Activated T-helper 2 cell treated with anti-CD3 and anti-CD28 coated beads, Interferon-gamma antibody, Interleukin-2, Interleukin-4, amounts not matched to agents 10 μg/mL and 5 μg/mL and 100 μg/mL, durations not matched to agents 14 hours and 24 hours and 36 hours (primary cell): ENCODE measurements around the gene SYNE2. TPM values are rescaled to one million over a fixed set of nuclear protein-coding genes. Genes with fewer than 3 reads are reported as not detected.

Source experiments
- DNase-seq: peaks from one replicate; pipeline ENCODE4 v3.0.0; 2021; ENCODE audit warnings: low spot score
- H3K27ac Mint-ChIP-seq: one replicate; pipeline ENCODE4 v1.8.0; 2021; ENCODE audit warnings: mixed read lengths
- H3K27me3 Mint-ChIP-seq: one replicate; pipeline ENCODE4 v1.8.0; 2021; ENCODE audit warnings: low read depth, mixed read lengths
- H3K36me3 Mint-ChIP-seq: one replicate; pipeline ENCODE4 v1.8.0; 2021; ENCODE audit warnings: low read depth, mixed read lengths
- H3K4me1 Mint-ChIP-seq: one replicate; pipeline ENCODE4 v1.8.0; 2021; ENCODE audit warnings: low read depth, mixed read lengths
- H3K4me3 Mint-ChIP-seq: one replicate; pipeline ENCODE4 v1.8.0; 2021; ENCODE audit warnings: low read depth, mild to moderate bottlenecking, moderate library complexity, mixed read lengths
- H3K9me3 Mint-ChIP-seq: one replicate; pipeline ENCODE4 v1.8.0; 2021; ENCODE audit warnings: mixed read lengths
- intact Hi-C: fragments of 100-400 bp; cut with micrococcal nuclease; formaldehyde crosslinking; loops from one replicate; pipeline ENCODE4 v1.15.1; 2023
- total RNA-seq: library from RNA; stranded (reverse); gene quantifications from 2 replicates; pipeline ENCODE4 v1.2.3, GENCODE V29; 2022

Gene SYNE2
- total RNA-seq, 1 donor from 2014 or later, result 15.2 TPM

GRCh38 chr14:64119500-64119899 is 266.7 kb downstream of the SYNE2 start:
- H3K4me3 Mint-ChIP-seq, result no peak overlapping the region
- no peaks in the 10 kb centered on the region for H3K9me3 Mint-ChIP-seq
- no peak for DNase-seq
- H3K36me3 Mint-ChIP-seq, result peaks cover 15% of the 10 kb centered on the region
- H3K4me1 Mint-ChIP-seq, result no peaks in the 10 kb centered on the region
- H3K27me3 Mint-ChIP-seq, result no peaks in the 10 kb centered on the region
- intact Hi-C loops, result no loop called here
- no peak overlapping the region for H3K27ac Mint-ChIP-seq

- intact Hi-C loops, result no loop called here
- no peaks in the 10 kb centered on the region for H3K4me1 Mint-ChIP-seq
- H3K27ac Mint-ChIP-seq, result no peak overlapping the region
- no peak overlapping the region for H3K4me3 Mint-ChIP-seq
- no peaks in the 10 kb centered on the region for H3K9me3 Mint-ChIP-seq
- peaks cover 15% of the 10 kb centered on the region for H3K36me3 Mint-ChIP-seq
- no peaks in the 10 kb centered on the region for H3K27me3 Mint-ChIP-seq
- no peak for DNase-seq
Observed at GRCh38 chr14:64119980-64120379, 267.2 kb downstream of the SYNE2 start.

GRCh38 chr14:64123241-64123822 is 270.5 kb downstream of the SYNE2 start:
- peaks cover 27% of the 10 kb centered on the region for H3K36me3 Mint-ChIP-seq
- H3K27me3 Mint-ChIP-seq, result no peaks in the 10 kb centered on the region
- H3K27ac Mint-ChIP-seq, result no peak overlapping the region
- H3K4me1 Mint-ChIP-seq, result no peaks in the 10 kb centered on the region
- no peaks in the 10 kb centered on the region for H3K9me3 Mint-ChIP-seq
- no peak for DNase-seq
- intact Hi-C loops, result no loop called here
- no peak overlapping the region for H3K4me3 Mint-ChIP-seq

GRCh38 chr14:64125270-64125669 is 272.5 kb downstream of the SYNE2 start:
- no peaks in the 10 kb centered on the region for H3K27me3 Mint-ChIP-seq
- no peaks in the 10 kb centered on the region for H3K4me1 Mint-ChIP-seq
- no peak overlapping the region for H3K27ac Mint-ChIP-seq
- no peak for DNase-seq
- intact Hi-C loops, result no loop called here
- peaks cover 31% of the 10 kb centered on the region for H3K36me3 Mint-ChIP-seq
- H3K4me3 Mint-ChIP-seq, result no peak overlapping the region
- no peaks in the 10 kb centered on the region for H3K9me3 Mint-ChIP-seq

- Mint-ChIP-seq H3K36me3 (peaks cover 31% of the 10 kb centered on the region), H3K27me3 (no peaks in the 10 kb centered on the region), H3K9me3 (no peaks in the 10 kb centered on the region), H3K27ac (no peak overlapping the region), H3K4me1 (no peaks in the 10 kb centered on the region), H3K4me3 (no peak overlapping the region)
- intact Hi-C loops, result no loop called here
- no peak for DNase-seq
Observed at GRCh38 chr14:64126548-64126947, 273.7 kb downstream of the SYNE2 start.

- peaks cover 11% of the 10 kb centered on the region for H3K36me3 Mint-ChIP-seq
- intact Hi-C loops, result loop anchor here (5.0 kb wide), 1 partner anchor 155 kb away; the partner anchor contains the start of gene ESR2
Observed at GRCh38 chr14:64137657-64138290, 285.0 kb downstream of the SYNE2 start.

GRCh38 chr14:64147126-64147790 is 294.5 kb downstream of the SYNE2 start:
- H3K27ac Mint-ChIP-seq, result no peak overlapping the region
- H3K4me1 Mint-ChIP-seq, result no peaks in the 10 kb centered on the region
- peaks cover 6% of the 10 kb centered on the region for H3K36me3 Mint-ChIP-seq
- H3K27me3 Mint-ChIP-seq, result no peaks in the 10 kb centered on the region
- H3K9me3 Mint-ChIP-seq, result no peaks in the 10 kb centered on the region
- H3K4me3 Mint-ChIP-seq, result no peak overlapping the region
- intact Hi-C loops, result no loop called here
- no peak for DNase-seq

More at GRCh38 chr14:64137657-64138290, 285.0 kb downstream of the SYNE2 start:
- Mint-ChIP-seq H3K4me1 (no peaks in the 10 kb centered on the region), H3K9me3 (no peaks in the 10 kb centered on the region), H3K27me3 (no peaks in the 10 kb centered on the region), H3K4me3 (no peak overlapping the region), H3K27ac (no peak overlapping the region)
- DNase-seq, result no peak

GRCh38 chr14:64149921-64150320 is 297.1 kb downstream of the SYNE2 start:
- no peak overlapping the region for H3K27ac Mint-ChIP-seq
- no peaks in the 10 kb centered on the region for H3K27me3 Mint-ChIP-seq
- intact Hi-C loops, result no loop called here
- peaks cover 11% of the 10 kb centered on the region for H3K36me3 Mint-ChIP-seq
- H3K9me3 Mint-ChIP-seq, result no peaks in the 10 kb centered on the region
- no peaks in the 10 kb centered on the region for H3K4me1 Mint-ChIP-seq
- no peak overlapping the region for H3K4me3 Mint-ChIP-seq
- DNase-seq, result no peak

GRCh38 chr14:64158608-64159007 is 305.8 kb downstream of the SYNE2 start:
- no peaks in the 10 kb centered on the region for H3K27me3 Mint-ChIP-seq
- no peak overlapping the region for H3K27ac Mint-ChIP-seq
- peaks cover 4% of the 10 kb centered on the region for H3K36me3 Mint-ChIP-seq
- no peaks in the 10 kb centered on the region for H3K9me3 Mint-ChIP-seq
- no peak for DNase-seq
- H3K4me3 Mint-ChIP-seq, result no peak overlapping the region
- H3K4me1 Mint-ChIP-seq, result no peaks in the 10 kb centered on the region
- intact Hi-C loops, result no loop called here

GRCh38 chr14:64159588-64159987 is 306.8 kb downstream of the SYNE2 start:
- DNase-seq, result no peak
- no peak overlapping the region for H3K4me3 Mint-ChIP-seq
- H3K9me3 Mint-ChIP-seq, result no peaks in the 10 kb centered on the region
- H3K36me3 Mint-ChIP-seq, result no peaks in the 10 kb centered on the region
- intact Hi-C loops, result no loop called here
- H3K27me3 Mint-ChIP-seq, result no peaks in the 10 kb centered on the region
- H3K4me1 Mint-ChIP-seq, result no peaks in the 10 kb centered on the region
- H3K27ac Mint-ChIP-seq, result no peak overlapping the region

- DNase-seq, result no peak
- Mint-ChIP-seq H3K27ac (no peak overlapping the region), H3K4me1 (peaks cover 3% of the 10 kb centered on the region), H3K4me3 (no peak overlapping the region), H3K9me3 (no peaks in the 10 kb centered on the region), H3K27me3 (no peaks in the 10 kb centered on the region), H3K36me3 (peaks cover 7% of the 10 kb centered on the region)
- intact Hi-C loops, result no loop called here
Observed at GRCh38 chr14:64170181-64170580, 317.4 kb downstream of the SYNE2 start.

GRCh38 chr14:64174922-64175782 is 322.3 kb downstream of the SYNE2 start:
- Mint-ChIP-seq H3K4me1 (peaks cover 12% of the 10 kb centered on the region), H3K36me3 (peaks cover 26% of the 10 kb centered on the region), H3K27ac (no peak overlapping the region), H3K9me3 (no peaks in the 10 kb centered on the region), H3K4me3 (no peak overlapping the region), H3K27me3 (no peaks in the 10 kb centered on the region)
- intact Hi-C loops, result loop anchor here (5.0 kb wide), 1 partner anchor 107 kb away; no protein-coding TSS in a partner anchor
- DNase-seq, result no peak
